ENCODE results near the gene PEX19.
"Not testable (repeated sequence)": the region's sequence is repeated elsewhere in the genome, so short reads cannot be mapped to it uniquely, and the experiment has no call there.

PEX19 gene

GRCh38 chr1:160293020-160293968 lies 8.4 kb upstream of the PEX19 start:
- TF ChIP-seq, protein P1, sequence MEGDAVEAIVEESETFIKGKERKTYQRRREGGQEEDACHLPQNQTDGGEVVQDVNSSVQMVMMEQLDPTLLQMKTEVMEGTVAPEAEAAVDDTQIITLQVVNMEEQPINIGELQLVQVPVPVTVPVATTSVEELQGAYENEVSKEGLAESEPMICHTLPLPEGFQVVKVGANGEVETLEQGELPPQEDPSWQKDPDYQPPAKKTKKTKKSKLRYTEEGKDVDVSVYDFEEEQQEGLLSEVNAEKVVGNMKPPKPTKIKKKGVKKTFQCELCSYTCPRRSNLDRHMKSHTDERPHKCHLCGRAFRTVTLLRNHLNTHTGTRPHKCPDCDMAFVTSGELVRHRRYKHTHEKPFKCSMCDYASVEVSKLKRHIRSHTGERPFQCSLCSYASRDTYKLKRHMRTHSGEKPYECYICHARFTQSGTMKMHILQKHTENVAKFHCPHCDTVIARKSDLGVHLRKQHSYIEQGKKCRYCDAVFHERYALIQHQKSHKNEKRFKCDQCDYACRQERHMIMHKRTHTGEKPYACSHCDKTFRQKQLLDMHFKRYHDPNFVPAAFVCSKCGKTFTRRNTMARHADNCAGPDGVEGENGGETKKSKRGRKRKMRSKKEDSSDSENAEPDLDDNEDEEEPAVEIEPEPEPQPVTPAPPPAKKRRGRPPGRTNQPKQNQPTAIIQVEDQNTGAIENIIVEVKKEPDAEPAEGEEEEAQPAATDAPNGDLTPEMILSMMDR (IDR thresholded peaks at IDR 0.05; ENCODE audit: extremely low read depth, missing control alignments), result no peak
- DNase-seq (ENCODE audit: low spot score), result no peak

GRCh38 chr1:160291248-160292220 lies 6.6 kb upstream of the PEX19 start:
- TF ChIP-seq, protein P1 (IDR thresholded peaks at IDR 0.05; ENCODE audit: extremely low read depth, missing control alignments), result peak; percentile 57
- peak; percentile 65 for DNase-seq (ENCODE audit: low spot score)

GRCh38 chr1:160287769-160288168 lies 2.8 kb upstream of the PEX19 start:
- DNase-seq (ENCODE audit: low spot score), result not testable (repeated sequence)

DNA sequence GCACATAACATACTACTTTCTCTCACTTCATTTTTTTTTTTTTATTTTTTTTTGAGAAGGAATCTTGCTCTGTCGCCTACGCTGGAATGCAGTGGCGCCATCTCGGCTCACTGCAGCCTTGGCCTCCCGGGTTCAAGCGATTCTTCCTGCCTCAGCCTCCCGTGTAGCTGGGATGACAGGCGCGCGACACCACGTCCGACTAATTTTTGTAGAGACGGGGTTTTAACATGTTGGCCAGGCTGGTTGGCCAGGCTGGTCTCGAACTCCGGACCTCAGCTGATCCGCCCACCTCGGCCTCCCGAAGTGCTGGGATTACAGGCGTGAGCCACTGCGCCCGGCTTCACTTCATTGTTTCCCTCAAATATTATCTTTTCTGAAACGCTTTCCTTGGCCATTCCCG lies 573 bp upstream of the PEX19 start:
- DNase-seq (ENCODE audit: low spot score), result no peak
- TF ChIP-seq, protein P1 (IDR thresholded peaks at IDR 0.05; ENCODE audit: extremely low read depth, missing control alignments), result no peak

DNA sequence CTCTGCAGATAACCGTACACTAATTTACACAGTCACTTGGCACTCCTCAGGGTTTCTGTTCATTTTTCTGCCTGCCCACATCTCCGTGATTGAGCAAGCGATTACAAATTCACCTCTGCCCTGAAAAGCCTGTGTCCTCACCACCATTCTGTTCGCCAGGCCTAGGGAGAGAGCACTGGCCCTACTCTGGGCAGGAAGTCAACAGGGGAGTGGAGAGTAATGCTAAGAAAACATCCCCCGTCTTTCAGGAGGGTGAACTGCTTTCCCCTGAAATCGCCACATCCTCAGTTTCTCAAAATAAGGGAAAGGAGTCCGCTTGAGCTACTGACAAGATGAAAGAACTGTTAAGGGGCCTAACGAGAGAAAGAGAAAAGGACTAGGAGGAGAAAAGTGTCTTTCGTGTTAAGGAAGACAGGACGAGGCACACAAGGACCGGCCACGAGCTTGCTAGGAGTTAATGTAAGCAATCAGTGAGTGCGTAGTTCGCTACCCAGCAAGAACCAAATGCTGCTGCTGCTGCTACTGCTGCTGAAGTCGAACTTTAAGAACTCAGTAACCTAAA lies 632 bp downstream of the PEX19 start:
- no peak for DNase-seq (ENCODE audit: low spot score)
- TF ChIP-seq, protein P1 (IDR thresholded peaks at IDR 0.05; ENCODE audit: extremely low read depth, missing control alignments), result no peak

DNA sequence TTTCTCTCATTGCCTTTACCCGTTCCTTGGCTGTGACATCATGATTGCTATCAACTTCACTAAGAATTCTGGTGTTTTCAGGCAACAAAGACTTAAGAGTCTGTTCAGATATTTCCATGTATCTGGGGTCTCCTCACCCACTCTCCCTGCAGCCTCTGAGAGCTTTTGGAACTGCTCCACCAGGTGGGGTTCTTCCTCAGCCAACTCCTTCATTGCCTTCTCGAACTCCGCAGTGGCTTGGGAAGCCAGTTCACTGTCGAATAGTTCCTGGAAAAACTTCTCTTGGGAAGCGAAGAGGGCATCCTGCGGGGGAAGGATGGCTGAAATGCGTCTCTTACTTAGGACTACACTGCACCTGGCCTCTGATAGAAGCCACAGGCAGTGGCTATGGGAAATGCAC lies 2.1 kb downstream of the PEX19 start:
- TF ChIP-seq, protein P1 (IDR thresholded peaks at IDR 0.05; ENCODE audit: extremely low read depth, missing control alignments), result no peak
- no peak for DNase-seq (ENCODE audit: low spot score)

DNA sequence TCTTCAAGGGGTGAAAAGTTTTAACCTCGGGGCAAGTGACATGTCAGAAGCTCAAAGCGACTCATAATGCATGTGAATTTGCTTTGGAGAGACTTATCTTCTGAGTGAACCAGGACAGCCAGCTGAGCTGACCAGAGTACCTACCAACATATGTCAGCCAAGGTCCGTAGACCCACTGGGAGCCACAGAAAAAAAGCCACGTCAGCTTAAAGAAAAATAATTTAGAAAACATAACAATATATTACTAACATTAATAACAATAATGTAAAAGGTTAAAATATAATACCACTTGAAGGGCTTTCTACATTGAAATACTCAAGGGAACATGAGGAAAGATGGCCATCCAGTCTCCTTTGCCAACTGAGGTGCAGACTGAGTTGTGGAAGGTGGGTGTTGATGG lies 6.9 kb downstream of the PEX19 start:
- TF ChIP-seq, protein P1 (IDR thresholded peaks at IDR 0.05; ENCODE audit: extremely low read depth, missing control alignments), result no peak
- DNase-seq (ENCODE audit: low spot score), result no peak
